Measurements from ENCODE around the gene TECPR2. TPM values are rescaled to one million over a fixed set of nuclear protein-coding genes. Genes with fewer than 3 reads are reported as not detected.

TECPR2 gene
- total and polyA plus RNA-seq, 10 of the 15 experiments (the other 5 are each of a cell fraction or from before 2014, with no cell fraction given), result 0.15 to 10.0 (median 3.0) TPM

- TF ChIP-seq SKIL (IDR thresholded peaks at IDR 0.05; ENCODE audit: low read depth, poor library complexity, severe bottlenecking) (no peak), POU2F2 (IDR thresholded peaks at IDR 0.05; ENCODE audit: borderline replicate concordance, low read depth, low read length) (peak; percentile 25; the same call in 1 of the 3 replicates), ZNF592 (IDR thresholded peaks at IDR 0.05) (peak; percentile 76; the same call in 1 of the 2 replicates), PAX8 (IDR thresholded peaks at IDR 0.05) (no peak), TCF7 (IDR thresholded peaks at IDR 0.05; ENCODE audit: borderline replicate concordance) (no peak), SMAD1 (IDR thresholded peaks at IDR 0.05; ENCODE audit: low read depth, partially characterized antibody) (no peak), MTA2 (IDR thresholded peaks at IDR 0.05; ENCODE audit: low read depth) (no peak; the same call in 1 of the 2 replicates), SMC3 (IDR thresholded peaks at IDR 0.05; ENCODE audit: borderline replicate concordance, low read length) (peak; percentile 89), ZNF687 (IDR thresholded peaks at IDR 0.05) (no peak), STAT1 (conservative IDR thresholded peaks at IDR 0.05) (no peak), BMI1 (IDR thresholded peaks at IDR 0.05; ENCODE audit: borderline replicate concordance) (no peak), USF1 (IDR thresholded peaks at IDR 0.05; ENCODE audit: borderline replicate concordance, extremely low read length, insufficient read depth, low read depth, low read length) (peak; percentile 93), SMARCA5 (IDR thresholded peaks at IDR 0.05) (peak; percentile 92), TCF3 (IDR thresholded peaks at IDR 0.05; ENCODE audit: borderline replicate concordance, insufficient read depth, low read depth, low read length) (no peak), TCF12 (IDR thresholded peaks at IDR 0.05; ENCODE audit: low read depth, low read length) (peak; percentile 35; the same call in 1 of the 2 replicates), PKNOX1 (IDR thresholded peaks at IDR 0.05) (peak; percentile 91)
Measured at GRCh38 chr14:102524451-102525218, 161.9 kb downstream of the TECPR2 start (continued).

Measured in GM12878 (cell line).